K562 (cell line): Measurements from ENCODE around the gene IFI30. TPM values are rescaled to one million over a fixed set of nuclear protein-coding genes. Genes with fewer than 3 reads are reported as not detected.

ENCODE experiments used
- ATF7 ChIP-seq: fragments of 450-650 bp; IDR thresholded peaks from 2 replicates; pipeline ENCODE4 v1.7.1; 2014; ENCODE audit warnings: mild to moderate bottlenecking, moderate library complexity
- CBX1 ChIP-seq: sonication (generic); IDR thresholded peaks from 2 replicates; pipeline ENCODE4 v1.6.1; 2016; ENCODE audit warnings: antibody characterized with exemption, low read depth, mild to moderate bottlenecking
- CREM ChIP-seq: IDR thresholded peaks from 2 replicates; pipeline ENCODE4 v1.6.1; 2014; ENCODE audit warnings: antibody characterized with exemption, low read depth
- HDAC1 ChIP-seq, 2 experiments: fragments of 450-650 bp; IDR thresholded peaks; 2 replicates each; pipeline ENCODE4 v1.6.1; 2016 to 2017; ENCODE audit warnings: inconsistent platforms in 1 of 2, mild to moderate bottlenecking in 1 of 2, moderate library complexity in 1 of 2
- KDM1A ChIP-seq, 2 experiments: fragments of 450-650 bp; IDR thresholded peaks; 2 replicates each; pipeline ENCODE4 v1.6.1; 2016; ENCODE audit warnings: mild to moderate bottlenecking in 2 of 2
- MEF2A ChIP-seq: IDR thresholded peaks from 2 replicates; pipeline ENCODE4 v1.6.1; 2011; ENCODE audit warnings: low read depth, mild to moderate bottlenecking, low read length, moderate library complexity; ENCODE audit not compliant: control insufficient read depth
- POLR2A ChIP-seq: fragments of 450-650 bp; conservative IDR thresholded peaks from 2 replicates; pipeline ENCODE4 v1.6.1; 2016
- RBM25 ChIP-seq: fragments of 200-400 bp; formaldehyde crosslinking; IDR thresholded peaks from 2 replicates; pipeline ENCODE4 v1.6.1; 2018; ENCODE audit warnings: low read length, low read depth, moderate library complexity; ENCODE audit not compliant: severe bottlenecking
- RERE ChIP-seq: sonication (generic); formaldehyde crosslinking; IDR thresholded peaks from 2 replicates; pipeline ENCODE4 v1.8.0; 2023; ENCODE audit warnings: missing genetic modification reagents, mild to moderate bottlenecking, borderline replicate concordance
- RNF2 ChIP-seq: sonication (generic); IDR thresholded peaks from 2 replicates; pipeline ENCODE4 v1.6.1; 2016
- SP1 ChIP-seq: sonication (generic); formaldehyde crosslinking; IDR thresholded peaks from 2 replicates; pipeline ENCODE4 v1.8.1; 2022; ENCODE audit warnings: mild to moderate bottlenecking, missing genetic modification reagents
- SUPT5H ChIP-seq: fragments of 450-650 bp; IDR thresholded peaks from 2 replicates; pipeline ENCODE4 v1.6.1; 2016
- TSHZ1 ChIP-seq: fragments of 250-450 bp; sonication (Bioruptor Pico); IDR thresholded peaks from 2 replicates; pipeline ENCODE4 v1.4.0; 2020; ENCODE audit warnings: mild to moderate bottlenecking, moderate library complexity
- ZNF592 ChIP-seq: fragments of 450-650 bp; IDR thresholded peaks from 2 replicates; pipeline ENCODE4 v1.6.1; 2017; ENCODE audit warnings: antibody characterized with exemption, mild to moderate bottlenecking
- ZNF695 ChIP-seq: fragments of 450-650 bp; formaldehyde crosslinking; IDR thresholded peaks from 2 replicates; pipeline ENCODE4 v1.4.0; 2020; ENCODE audit warnings: mild to moderate bottlenecking, moderate library complexity
- polyA plus RNA-seq, 8 experiments: library from polyadenylated mRNA; depleted of rRNA in 4 of 8; stranded (reverse) in 5 of 8; unstranded in 3 of 8; fragments of >200 nt; fragmentation: Nextera tagmentation in 2 of 8; fragmentation: Illumina TruSeq in 1 of 8; extraction: Ambion mirVana in 2 of 8; extraction: Trizol in 1 of 8; gene quantifications; 2 replicates each; pipeline versions ENCODE4 v1.2.1 to v1.2.3, GENCODE V29; 2011 to 2014; ENCODE audit warnings: inconsistent platforms in 1 of 8, missing spikeins in 1 of 8
- total RNA-seq, 7 experiments: library from RNA; depleted of rRNA in 6 of 7; stranded (reverse); fragments of >200 nt in 6 of 7; fragmentation: Illumina TruSeq in 2 of 7; extraction: Trizol in 2 of 7; gene quantifications; 2 replicates each; pipeline versions ENCODE4 v1.2.1 to v1.2.3, GENCODE V29; 2011 to 2021; ENCODE audit warnings: low replicate concordance in 1 of 7

The IFI30 gene
- total and polyA plus RNA-seq, 9 of the 15 experiments (the other 6 are each of a cell fraction or from before 2014, with no cell fraction given) = 63.7 to 430 (median 109) TPM

- TF ChIP-seq RERE (no peak), KDM1A (IDR thresholded peaks at IDR 0.05) (peak; percentile 76 to 79), ATF7 (peak; percentile 73; the same call in 1 of the 2 replicates), HDAC1 (IDR thresholded peaks at IDR 0.05) (0 out of 4 replicates have a peak, but pooled peaks of 1 of the 2 experiments have one; percentile 35), TSHZ1 (CRISPR knock-in tag) (no peak), RBM25 (peak; percentile 93), ZNF695 (CRISPR knock-in tag) (no peak), MEF2A (no peak), CREM (peak; percentile 73; the same call in 1 of the 2 replicates), POLR2A (peak; percentile 43; the same call in 1 of the 2 replicates), ZNF592 (no peak), CBX1 (0 out of 2 replicates have a peak, but pooled peaks have one; percentile 37), RNF2 (no peak), SP1 (no peak), SUPT5H (peak; percentile 43; the same call in 1 of the 2 replicates)
Observed at GRCh38 chr19:18171605-18172327, 1.8 kb upstream of the IFI30 start (continued).
